Esophagus (tissue), 2 donors: ENCODE results near the gene ZRANB1. TPM values are rescaled to one million over a fixed set of nuclear protein-coding genes. Genes with fewer than 3 reads are reported as not detected.

Experiments used
- H3K27ac ChIP-seq, 2 donors: one replicate each; pipeline ENCODE4 v1.5.1; 2013; ENCODE audit warnings: low read depth in 2 of 2, mild to moderate bottlenecking in 2 of 2, inconsistent platforms in 1 of 2, low read length in 1 of 2, moderate library complexity in 1 of 2
- H3K27me3 ChIP-seq, 2 donors: one replicate each; pipeline ENCODE4 v1.6.1; 2013; ENCODE audit warnings: low read length in 2 of 2, control low read depth in 1 of 2, mild to moderate bottlenecking in 1 of 2; ENCODE audit not compliant: insufficient read depth in 2 of 2, control insufficient read depth in 1 of 2
- H3K36me3 ChIP-seq, 2 donors: one replicate each; pipeline ENCODE4 v1.6.1; 2013; ENCODE audit warnings: low read length in 1 of 2; ENCODE audit not compliant: control insufficient read depth in 2 of 2, insufficient read depth in 2 of 2
- H3K4me1 ChIP-seq, 2 donors: one replicate each; pipeline ENCODE4 v1.6.1; 2013; ENCODE audit warnings: low read length in 1 of 2; ENCODE audit not compliant: control insufficient read depth in 2 of 2, insufficient read depth in 2 of 2
- H3K4me3 ChIP-seq, 2 donors: one replicate each; pipeline ENCODE4 v1.5.1; 2013; ENCODE audit warnings: low read length in 2 of 2, mild to moderate bottlenecking in 2 of 2, low read depth in 1 of 2, moderate library complexity in 1 of 2
- H3K9me3 ChIP-seq, 2 donors: one replicate each; pipeline ENCODE4 v1.6.1; 2013; ENCODE audit warnings: mild to moderate bottlenecking in 2 of 2, low read depth in 1 of 2, low read length in 1 of 2, moderate library complexity in 1 of 2; ENCODE audit not compliant: control insufficient read depth in 2 of 2, insufficient read depth in 1 of 2
- WGBS, 2 donors: extraction: QIAGEN DNeasy Blood & Tissue Kit; methylation state at CpG; one replicate each; pipeline ENCODE4 v1.1.7; 2013; 5-methylcytosine and 5-hydroxymethylcytosine counted together
- polyA plus RNA-seq, 2 donors: library from polyadenylated mRNA; stranded (reverse); fragments of 200-250 nt; gene quantifications; one replicate each; pipeline ENCODE4 v1.2.3, GENCODE V29; 2013
- donor health status: healthy with polysubstance abuse.
- donor health status: Bipolar disorder and iron deficiency.

ZRANB1 gene
- polyA plus RNA-seq: 10 to 100 TPM in 1 of 2 donors, 1 to 10 TPM in 1; 9.3 to 10.4 TPM

GRCh38 chr10:124941823-124942222 is at the start of gene ZRANB1:
Gene ZRANB1, plus strand, starts transcription at chr10:124942123. Its CDS starts 371 bp downstream, at chr10:124942494.
- H3K9me3 ChIP-seq: no peaks in the 10 kb centered on the region
- 85 to 90% methylated on average over 4 of the region's 4 CpGs for WGBS, 2 donors
- peaks cover 0 to 4% of the 10 kb centered on the region in 2 donors for H3K4me1 ChIP-seq
- H3K4me3 ChIP-seq: no peak within 1 kb of the TSS
- no peaks in the 10 kb centered on the region for H3K27me3 ChIP-seq
- no peaks in the 10 kb centered on the region for H3K36me3 ChIP-seq
- H3K27ac ChIP-seq: no peak within 1 kb of the TSS

- no peaks in the 10 kb centered on the region for H3K27me3 ChIP-seq
- no peaks in the 10 kb centered on the region for H3K36me3 ChIP-seq
- no peak overlapping the region for H3K4me3 ChIP-seq
- H3K9me3 ChIP-seq: no peaks in the 10 kb centered on the region
- no peak overlapping the region for H3K27ac ChIP-seq
- 68 to 78% methylated on average over 2 of the region's 2 CpGs for WGBS, 2 donors
- H3K4me1 ChIP-seq: no peaks in the 10 kb centered on the region
Measured at GRCh38 chr10:124892905-124893304, 49.0 kb upstream of the ZRANB1 start.

- Histone ChIP-seq H3K27ac (no peak overlapping the region), H3K36me3 (no peaks in the 10 kb centered on the region), H3K9me3 (no peaks in the 10 kb centered on the region), H3K4me3 (no peak overlapping the region), H3K4me1 (no peaks in the 10 kb centered on the region), H3K27me3 (no peaks in the 10 kb centered on the region)
- 78 to 84% methylated on average over 13 of the region's 13 CpGs for WGBS, 2 donors
Measured at GRCh38 chr10:124894569-124895215, 47.2 kb upstream of the ZRANB1 start.

GRCh38 chr10:124896751-124897150 is 45.2 kb upstream of the ZRANB1 start:
- Histone ChIP-seq H3K4me3 (no peak overlapping the region), H3K27ac (no peak overlapping the region), H3K9me3 (no peaks in the 10 kb centered on the region), H3K4me1 (no peaks in the 10 kb centered on the region), H3K36me3 (no peaks in the 10 kb centered on the region), H3K27me3 (no peaks in the 10 kb centered on the region)
- 67 to 71% methylated on average over 4 of the region's 4 CpGs for WGBS, 2 donors

GRCh38 chr10:124898471-124898870 is 43.5 kb upstream of the ZRANB1 start:
- H3K27me3 ChIP-seq: no peaks in the 10 kb centered on the region
- H3K36me3 ChIP-seq: no peaks in the 10 kb centered on the region
- H3K4me1 ChIP-seq: no peaks in the 10 kb centered on the region
- no peak overlapping the region for H3K27ac ChIP-seq
- WGBS, 2 donors: 40 to 51% methylated on average over 9 of the region's 9 CpGs
- no peak overlapping the region for H3K4me3 ChIP-seq
- H3K9me3 ChIP-seq: no peaks in the 10 kb centered on the region

GRCh38 chr10:124899151-124899550 is 42.8 kb upstream of the ZRANB1 start:
- WGBS, 2 donors: 90 to 93% methylated on average over 11 of the region's 11 CpGs
- no peaks in the 10 kb centered on the region for H3K4me1 ChIP-seq
- H3K4me3 ChIP-seq: no peak overlapping the region
- H3K27me3 ChIP-seq: no peaks in the 10 kb centered on the region
- no peaks in the 10 kb centered on the region for H3K36me3 ChIP-seq
- H3K9me3 ChIP-seq: no peaks in the 10 kb centered on the region
- no peak overlapping the region for H3K27ac ChIP-seq

- no peak overlapping the region for H3K27ac ChIP-seq
- H3K27me3 ChIP-seq: no peaks in the 10 kb centered on the region
- H3K36me3 ChIP-seq: no peaks in the 10 kb centered on the region
- 89 to 93% methylated on average over 1 of the region's 1 CpG for WGBS, 2 donors
- no peaks in the 10 kb centered on the region for H3K4me1 ChIP-seq
- no peak overlapping the region for H3K4me3 ChIP-seq
- no peaks in the 10 kb centered on the region for H3K9me3 ChIP-seq
Measured at GRCh38 chr10:124902462-124902861, 39.5 kb upstream of the ZRANB1 start.

- WGBS, 2 donors: 32 to 41% methylated on average over 2 of the region's 2 CpGs
- Histone ChIP-seq H3K27me3 (no peaks in the 10 kb centered on the region), H3K4me1 (no peaks in the 10 kb centered on the region), H3K36me3 (no peaks in the 10 kb centered on the region), H3K27ac (no peak overlapping the region), H3K9me3 (no peaks in the 10 kb centered on the region), H3K4me3 (no peak overlapping the region)
Measured at GRCh38 chr10:124903111-124903510, 38.8 kb upstream of the ZRANB1 start.

GRCh38 chr10:124904796-124905195 is 37.1 kb upstream of the ZRANB1 start:
- Histone ChIP-seq H3K27ac (no peak overlapping the region), H3K27me3 (no peaks in the 10 kb centered on the region), H3K36me3 (no peaks in the 10 kb centered on the region), H3K4me1 (no peaks in the 10 kb centered on the region), H3K9me3 (no peaks in the 10 kb centered on the region), H3K4me3 (no peak overlapping the region)
- WGBS, 2 donors: 88 to 95% methylated on average over 2 of the region's 2 CpGs

GRCh38 chr10:124906551-124907001 is 35.3 kb upstream of the ZRANB1 start:
- H3K4me1 ChIP-seq: no peaks in the 10 kb centered on the region
- 70 to 71% methylated on average over 9 of the region's 9 CpGs for WGBS, 2 donors
- H3K27me3 ChIP-seq: no peaks in the 10 kb centered on the region
- no peak overlapping the region for H3K4me3 ChIP-seq
- no peak overlapping the region for H3K27ac ChIP-seq
- no peaks in the 10 kb centered on the region for H3K36me3 ChIP-seq
- no peaks in the 10 kb centered on the region for H3K9me3 ChIP-seq
